SK-N-SH (cell line): Measurements from ENCODE around the gene ETV1. TPM values are rescaled to one million over a fixed set of nuclear protein-coding genes. Genes with fewer than 3 reads are reported as not detected.

Source experiments
- CTCF ChIA-PET: fragments of 300-600, 350-600 bp; formaldehyde crosslinking; extraction: SDS; loops from one replicate; lab custom pipeline; 2021; lab: Yijun Ruan, JAX
- POLR2A ChIA-PET: fragments of 350-600 bp; sonication (Branson Sonifier 250); formaldehyde crosslinking; extraction: SDS; loops from one replicate; lab custom pipeline; 2020; ENCODE audit warnings: antibody characterized with exemption, inconsistent platforms; lab: Yijun Ruan, JAX
- DNase-seq: peaks from one replicate; pipeline ENCODE4 v3.0.0; 2012
- H2AFZ ChIP-seq: fragments of 200-600 bp; sonication (generic); 2 replicates; pipeline ENCODE4 v1.8.1; 2016; ENCODE audit warnings: antibody characterized with exemption, mild to moderate bottlenecking, low read depth
- H3F3A ChIP-seq: fragments of 200-600 bp; sonication (generic); replicated peaks from 2 replicates; pipeline ENCODE3; 2016; ENCODE audit warnings: antibody characterized with exemption, mild to moderate bottlenecking; ENCODE audit not compliant: insufficient read depth
- H3K27ac ChIP-seq, 2 experiments: fragments of 200-500 bp in 1 of 2; fragments of 200-600 bp in 1 of 2; sonication (Bioruptor generic) in 1 of 2; sonication (generic), shearing (Covaris generic) in 1 of 2; 2 replicates each; pipeline versions ENCODE4 v1.5.1 to v1.6.1; 2014 to 2016; ENCODE audit warnings: low read depth in 2 of 2, inconsistent platforms in 1 of 2, low read length in 1 of 2, mild to moderate bottlenecking in 1 of 2, mixed read lengths in 1 of 2
- H3K27me3 ChIP-seq: fragments of 200-600 bp; sonication (generic), shearing (Covaris generic); 2 replicates; pipeline ENCODE4 v1.6.1; 2016; ENCODE audit warnings: mixed run types; ENCODE audit not compliant: insufficient read depth
- H3K36me3 ChIP-seq, 2 experiments: fragments of 200-500 bp in 1 of 2; fragments of 200-600 bp in 1 of 2; sonication (Bioruptor generic) in 1 of 2; sonication (generic) in 1 of 2; replicated peaks in 1 of 2; 2 replicates each; pipeline versions ENCODE3 to v1.5.1; 2014 to 2016; ENCODE audit warnings: low read length in 1 of 2, mild to moderate bottlenecking in 1 of 2; ENCODE audit not compliant: insufficient read depth in 2 of 2, control insufficient read depth in 1 of 2
- H3K4me1 ChIP-seq, 2 experiments: fragments of 200-500 bp in 1 of 2; fragments of 200-600 bp in 1 of 2; sonication (Bioruptor generic) in 1 of 2; sonication (generic), shearing (Covaris generic) in 1 of 2; 2 replicates each; pipeline versions ENCODE4 v1.5.1 to v1.6.1; 2014 to 2016; ENCODE audit warnings: low read depth in 1 of 2, low read length in 1 of 2, mixed run types in 1 of 2; ENCODE audit not compliant: insufficient read depth in 2 of 2, control insufficient read depth in 1 of 2
- H3K4me2 ChIP-seq: fragments of 200-600 bp; sonication (generic), shearing (Covaris generic); 2 replicates; pipeline ENCODE4 v1.6.1; 2017; ENCODE audit warnings: mixed run types
- H3K4me3 ChIP-seq, 2 experiments: fragments of 200-500 bp in 1 of 2; fragments of 200-600 bp in 1 of 2; sonication (Bioruptor generic) in 1 of 2; sonication (generic), shearing (Covaris generic) in 1 of 2; 2 replicates each; pipeline versions ENCODE4 v1.5.1 to v1.8.1; 2014 to 2016; ENCODE audit warnings: low read depth in 2 of 2, inconsistent platforms in 1 of 2, low read length in 1 of 2, mild to moderate bottlenecking in 1 of 2, mixed read lengths in 1 of 2, moderate library complexity in 1 of 2
- H3K79me2 ChIP-seq: fragments of 200-600 bp; sonication (generic); 2 replicates; pipeline ENCODE4 v1.8.1; 2017; ENCODE audit warnings: mild to moderate bottlenecking; ENCODE audit not compliant: insufficient read depth
- H3K9ac ChIP-seq: fragments of 200-600 bp; sonication (generic); 2 replicates; pipeline ENCODE4 v1.6.1; 2017; ENCODE audit warnings: mixed run types
- H3K9me2 ChIP-seq: fragments of 200-600 bp; sonication (generic); 2 replicates; pipeline ENCODE4 v1.6.1; 2017; ENCODE audit warnings: mixed run types
- H3K9me3 ChIP-seq: fragments of 200-600 bp; sonication (generic); 2 replicates; pipeline ENCODE4 v1.6.1; 2017; ENCODE audit warnings: mixed run types, mild to moderate bottlenecking, moderate library complexity
- H4K20me1 ChIP-seq: fragments of 200-600 bp; sonication (generic); 2 replicates; pipeline ENCODE4 v1.6.1; 2017; ENCODE audit warnings: mild to moderate bottlenecking, mixed run types; ENCODE audit not compliant: insufficient read depth
- CHD2 ChIP-seq: fragments of 150-350 bp; IDR thresholded peaks from 2 replicates; pipeline ENCODE4 v1.6.1; 2018; ENCODE audit warnings: low read length; ENCODE audit not compliant: partially characterized antibody
- EP300 ChIP-seq, 2 experiments: IDR thresholded peaks; 2 replicates each; pipeline versions ENCODE4 v1.4.0 to v1.6.1; 2012; ENCODE audit warnings: borderline replicate concordance in 1 of 2, low read depth in 1 of 2, low read length in 1 of 2
- FOSL2 ChIP-seq: IDR thresholded peaks from 2 replicates; pipeline ENCODE4 v1.4.0; 2012; ENCODE audit warnings: low read depth, mild to moderate bottlenecking, moderate library complexity, borderline replicate concordance
- FOXJ3 ChIP-seq: sonication (generic); formaldehyde crosslinking; IDR thresholded peaks from 2 replicates; pipeline ENCODE4 v1.5.1; 2020; ENCODE audit warnings: mild to moderate bottlenecking, missing genetic modification reagents
- FOXM1 ChIP-seq: IDR thresholded peaks from 2 replicates; pipeline ENCODE4 v1.4.0; 2012; ENCODE audit warnings: low read depth, mild to moderate bottlenecking
- GATA2 ChIP-seq: sonication (generic); formaldehyde crosslinking; IDR thresholded peaks from 2 replicates; pipeline ENCODE4 v1.5.0; 2020; ENCODE audit warnings: mild to moderate bottlenecking, missing genetic modification reagents
- JUND ChIP-seq: IDR thresholded peaks from 2 replicates; pipeline ENCODE4 v1.4.0; 2012
- MEF2A ChIP-seq: IDR thresholded peaks from 2 replicates; pipeline ENCODE4 v1.4.0; 2012; ENCODE audit warnings: low read depth, borderline replicate concordance
- MXI1 ChIP-seq: IDR thresholded peaks from 2 replicates; pipeline ENCODE4 v1.6.1; 2012; ENCODE audit warnings: mild to moderate bottlenecking, low read depth, low read length, improper control_type of control experiment
- PBX3 ChIP-seq: IDR thresholded peaks from 2 replicates; pipeline ENCODE4; 2012
- POLR2AphosphoS5 ChIP-seq: IDR thresholded peaks from 2 replicates; pipeline ENCODE4 v1.6.1; 2012; ENCODE audit warnings: low read depth, low read length
- RAD21 ChIP-seq: IDR thresholded peaks from 2 replicates; pipeline ENCODE4 v1.6.1; 2012; ENCODE audit warnings: mild to moderate bottlenecking, low read length
- RCOR1 ChIP-seq: fragments of 150-350 bp; IDR thresholded peaks from 2 replicates; pipeline ENCODE4 v1.6.1; 2017; ENCODE audit warnings: antibody characterized with exemption, low read length
- RXRA ChIP-seq: IDR thresholded peaks from 2 replicates; pipeline ENCODE4 v1.4.0; 2012; ENCODE audit warnings: low read depth, mild to moderate bottlenecking, borderline replicate concordance
- TCF12 ChIP-seq: IDR thresholded peaks from 2 replicates; pipeline ENCODE4 v1.4.0; 2012
- TEAD4 ChIP-seq: IDR thresholded peaks from 2 replicates; pipeline ENCODE4 v1.4.0; 2012; ENCODE audit warnings: mild to moderate bottlenecking, borderline replicate concordance; ENCODE audit not compliant: insufficient read depth
- USF1 ChIP-seq: IDR thresholded peaks from 2 replicates; pipeline ENCODE4 v1.4.0; 2012; ENCODE audit warnings: low read depth, borderline replicate concordance
- YY1 ChIP-seq: IDR thresholded peaks from 2 replicates; pipeline ENCODE4 v1.4.0; 2012; ENCODE audit warnings: low read depth, mild to moderate bottlenecking
- WGBS: methylation state at CpG from one replicate; pipeline ENCODE4 v1.1.6; 2017; ENCODE audit warnings: low lambda C conversion rate; 5-methylcytosine and 5-hydroxymethylcytosine counted together
- polyA plus RNA-seq, 3 experiments: library from polyadenylated mRNA; depleted of rRNA; stranded (reverse); fragments of >200 nt; gene quantifications; 2 replicates each; pipeline ENCODE4 v1.2.3, GENCODE V29; 2012

ETV1 gene
- polyA plus RNA-seq, 1 of the 3 experiments (the other 2 are of a cell fraction) = 24.9 TPM

GRCh38 chr7:13946181-13946580 lies 43.3 kb downstream of the ETV1 start:
- Histone ChIP-seq H3K36me3 (no peaks in the 10 kb centered on the region), H3K9ac (no peak overlapping the region), H3K27me3 (no peaks in the 10 kb centered on the region), H3K4me3 (peak overlapping the region; percentile 23 to 44; a peak in 3 of 4 replicates), H3K9me3 (no peaks in the 10 kb centered on the region), H3K4me2 (peak overlapping the region; percentile 60), H2AFZ (peak overlapping the region; percentile 32; the same call in 1 of the 2 replicates), H3K9me2 (no peaks in the 10 kb centered on the region), H4K20me1 (no peaks in the 10 kb centered on the region), H3F3A (peaks cover 3% of the 10 kb centered on the region), H3K79me2 (no peaks in the 10 kb centered on the region), H3K4me1 (peaks cover 11 to 38% of the 10 kb centered on the region in 2 experiments; a peak in 3 of 4 replicates), H3K27ac (peak overlapping the region; percentile 30 to 75; a peak in 2 of 4 replicates)
- WGBS = 6% methylated on average over 1 of the region's 1 CpG
- no peak for DNase-seq
- TF ChIP-seq MEF2A = peak; percentile 34; the same call in 1 of the 2 replicates
- TF ChIP-seq PBX3 = peak; percentile 41; the same call in 1 of the 2 replicates
- TF ChIP-seq FOXM1 = 0 out of 2 replicates have a peak, but pooled peaks have one; percentile 44
- TF ChIP-seq TEAD4 = no peak
- TF ChIP-seq TCF12 = peak; percentile 37; the same call in 1 of the 2 replicates
- TF ChIP-seq JUND = peak; percentile 31; the same call in 1 of the 2 replicates
- 0 out of 2 replicates have a peak, but pooled peaks have one; percentile 17 for TF ChIP-seq RXRA
- peak; percentile 2; the same call in 1 of the 2 replicates for TF ChIP-seq FOSL2
- no peak for TF ChIP-seq FOXJ3 (CRISPR knock-in tag)
- ChIA-PET CTCF (interaction anchor here (0.6 to 2.1 kb wide), 5 partner anchors 33 to 1092 kb away, joined by 3 to 11 read pairs (median 3); no protein-coding TSS in a partner anchor), POLR2A (no interaction called here)

- Histone ChIP-seq H3K27me3 (no peaks in the 10 kb centered on the region), H3K4me3 (peak overlapping the region; percentile 23 to 44; a peak in 3 of 4 replicates), H3K79me2 (no peaks in the 10 kb centered on the region), H3K9ac (no peak overlapping the region), H3F3A (peaks cover 3% of the 10 kb centered on the region), H3K27ac (peak overlapping the region; percentile 30 to 75; a peak in 3 of 4 replicates), H2AFZ (peak overlapping the region; percentile 32; the same call in 1 of the 2 replicates), H3K9me3 (no peaks in the 10 kb centered on the region), H3K9me2 (no peaks in the 10 kb centered on the region), H3K4me1 (peaks cover 11 to 38% of the 10 kb centered on the region in 2 experiments; a peak in 3 of 4 replicates), H3K4me2 (peak overlapping the region; percentile 60), H4K20me1 (no peaks in the 10 kb centered on the region), H3K36me3 (no peaks in the 10 kb centered on the region)
- ChIA-PET CTCF (interaction anchor here (0.6 to 2.1 kb wide), 4 partner anchors 33 to 746 kb away, joined by 3 to 11 read pairs (median 4); no protein-coding TSS in a partner anchor), POLR2A (no interaction called here)
- DNase-seq = peak; percentile 72
- no peak for TF ChIP-seq YY1
- TF ChIP-seq RCOR1 = peak; percentile 96
- TF ChIP-seq POLR2AphosphoS5 = no peak
- TF ChIP-seq GATA2 = peak; percentile 99
- peak in 1 of 2 experiments; percentile 96; a peak in 2 of 4 replicates for TF ChIP-seq EP300 (IDR thresholded peaks at IDR 0.05; ENCODE audit: borderline replicate concordance in 1 of 2, low read depth in 1 of 2, low read length in 1 of 2)
- TF ChIP-seq FOSL2 = no peak
- TF ChIP-seq FOXJ3 (CRISPR knock-in tag) = peak; percentile 96
- no peak for TF ChIP-seq USF1
- TF ChIP-seq MXI1 = peak; percentile 86
- peak; percentile 46 for TF ChIP-seq RAD21
- peak; percentile 87 for TF ChIP-seq CHD2
- WGBS = 26% methylated on average over 7 of the region's 7 CpGs
Observed at GRCh38 chr7:13945670-13946069, 43.8 kb downstream of the ETV1 start.
